ENCODE measurements around the gene PIGL. TPM values are rescaled to one million over a fixed set of nuclear protein-coding genes. Genes with fewer than 3 reads are reported as not detected.
A peak's percentile ranks its signal among the peaks of the same experiment; 100 is the strongest.
"Not testable (repeated sequence)": the region's sequence is repeated elsewhere in the genome, so short reads cannot be mapped to it uniquely, and the experiment has no call there.

PIGL gene
- total and polyA plus RNA-seq, 2 donors = 16.7 to 33.2 TPM

- WGBS = 92% methylated on average over 6 of the region's 6 CpGs
- not testable (repeated sequence) for H3K27ac ChIP-seq (ENCODE audit: low read depth); H3K36me3 ChIP-seq (ENCODE audit: insufficient read depth); H3K4me1 ChIP-seq (ENCODE audit: insufficient read depth); H3K4me3 ChIP-seq (ENCODE audit: low read depth, low read length); DNase-seq (ENCODE audit: extremely low spot score)
These were observed 12.2 kb upstream of the PIGL start for GRCh38 chr17:16204763-16205162.

- no peaks in the 10 kb centered on the region for H3K4me1 ChIP-seq (ENCODE audit: insufficient read depth)
- H3K36me3 ChIP-seq (ENCODE audit: insufficient read depth) = no peaks in the 10 kb centered on the region
- 74% methylated on average over 3 of the region's 3 CpGs for WGBS
- DNase-seq (ENCODE audit: extremely low spot score) = no peak
- no peak overlapping the region for H3K4me3 ChIP-seq (ENCODE audit: low read depth, low read length)
- no peak overlapping the region for H3K27ac ChIP-seq (ENCODE audit: low read depth)
These were observed 5.4 kb upstream of the PIGL start for GRCh38 chr17:16211590-16211989.

GRCh38 chr17:16212793-16213192, 4.2 kb upstream of the PIGL start:
- H3K27ac ChIP-seq (ENCODE audit: low read depth) = no peak overlapping the region
- 88% methylated on average over 6 of the region's 6 CpGs for WGBS
- no peak for DNase-seq (ENCODE audit: extremely low spot score)
- H3K36me3 ChIP-seq (ENCODE audit: insufficient read depth) = no peaks in the 10 kb centered on the region
- H3K4me1 ChIP-seq (ENCODE audit: insufficient read depth) = no peaks in the 10 kb centered on the region
- no peak overlapping the region for H3K4me3 ChIP-seq (ENCODE audit: low read depth, low read length)

- no peaks in the 10 kb centered on the region for H3K4me1 ChIP-seq (ENCODE audit: insufficient read depth)
- no peak for DNase-seq (ENCODE audit: extremely low spot score)
- peak overlapping the region; percentile 97 for H3K27ac ChIP-seq (ENCODE audit: low read depth)
- H3K4me3 ChIP-seq (ENCODE audit: low read depth, low read length) = peak overlapping the region; percentile 99
- 6% methylated on average over 16 of the region's 16 CpGs for WGBS
- H3K36me3 ChIP-seq (ENCODE audit: insufficient read depth) = no peaks in the 10 kb centered on the region
These were observed 2.6 kb upstream of the PIGL start for GRCh38 chr17:16214190-16215001.

- Histone ChIP-seq H3K36me3 (ENCODE audit: insufficient read depth) (no peaks in the 10 kb centered on the region), H3K4me1 (ENCODE audit: insufficient read depth) (no peaks in the 10 kb centered on the region), H3K4me3 (ENCODE audit: low read depth, low read length) (peak overlapping the region; percentile 99), H3K27ac (ENCODE audit: low read depth) (peak overlapping the region; percentile 97)
- DNase-seq (ENCODE audit: extremely low spot score) = no peak
- 1% methylated on average over 27 of the region's 27 CpGs for WGBS
These were observed 2.1 kb upstream of the PIGL start for GRCh38 chr17:16215002-16215272.

DNA sequence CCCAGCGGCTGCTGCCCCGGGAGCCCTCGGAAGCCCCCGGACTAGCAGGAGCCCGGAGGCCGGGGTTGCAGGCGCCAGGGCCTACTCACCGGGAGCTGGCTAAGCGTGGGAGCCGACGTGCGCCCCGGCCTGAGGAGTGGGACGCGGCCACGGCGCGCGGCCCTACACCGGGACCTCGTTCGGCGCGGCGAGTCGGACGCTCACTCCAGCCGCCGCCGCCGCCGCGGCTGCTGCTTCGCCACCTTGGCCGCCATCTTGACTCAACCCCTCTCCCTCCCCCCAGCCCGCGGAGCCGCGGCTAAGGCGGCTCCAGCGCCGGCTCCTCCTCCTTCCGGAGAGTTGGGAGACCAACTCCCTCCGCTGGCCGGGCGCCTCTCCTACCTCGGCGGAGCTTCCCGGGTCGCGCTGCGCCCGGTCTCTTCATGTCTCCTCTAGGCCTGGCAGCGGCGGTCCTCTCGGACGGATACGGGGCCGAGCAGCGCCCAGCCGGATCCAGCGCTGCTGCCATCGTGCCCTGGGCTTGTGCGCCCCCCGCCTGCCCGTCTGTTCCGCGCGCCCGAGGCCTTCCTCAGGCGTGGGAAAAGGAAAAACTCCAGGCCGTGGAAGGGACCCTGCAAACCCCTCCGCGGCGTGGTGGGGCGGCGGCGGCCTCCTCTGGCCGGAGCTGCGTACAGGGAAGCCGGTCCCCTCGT, 1.6 kb upstream of the PIGL start, which contains the start of gene NCOR1:
NCOR1 (minus strand) TSS at position 262 of the 692 bp plus-strand sequence. CDS start 20,965 bp downstream, outside the sequence.
- no peaks in the 10 kb centered on the region for H3K4me1 ChIP-seq (ENCODE audit: insufficient read depth)
- peak within 1 kb of the TSS; percentile 99 for H3K4me3 ChIP-seq (ENCODE audit: low read depth, low read length)
- H3K27ac ChIP-seq (ENCODE audit: low read depth) = peak within 1 kb of the TSS; percentile 97
- peak; percentile 84 for DNase-seq (ENCODE audit: extremely low spot score)
- under 1% methylated on average over 82 of the region's 82 CpGs for WGBS
- H3K36me3 ChIP-seq (ENCODE audit: insufficient read depth) = no peaks in the 10 kb centered on the region

GRCh38 chr17:16215965-16216316, 1.1 kb upstream of the PIGL start:
- 17% methylated on average over 22 of the region's 22 CpGs for WGBS
- H3K27ac ChIP-seq (ENCODE audit: low read depth) = peak overlapping the region; percentile 97
- H3K4me3 ChIP-seq (ENCODE audit: low read depth, low read length) = peak overlapping the region; percentile 99
- no peaks in the 10 kb centered on the region for H3K36me3 ChIP-seq (ENCODE audit: insufficient read depth)
- no peak for DNase-seq (ENCODE audit: extremely low spot score)
- no peaks in the 10 kb centered on the region for H3K4me1 ChIP-seq (ENCODE audit: insufficient read depth)

- 70% methylated on average over 38 of the region's 38 CpGs for WGBS
- peak overlapping the region; percentile 97 for H3K27ac ChIP-seq (ENCODE audit: low read depth)
- DNase-seq (ENCODE audit: extremely low spot score); H3K36me3 ChIP-seq (ENCODE audit: insufficient read depth); H3K4me1 ChIP-seq (ENCODE audit: insufficient read depth): not testable (repeated sequence)
- H3K4me3 ChIP-seq (ENCODE audit: low read depth, low read length) = peak overlapping the region; percentile 99
These were observed 539 bp upstream of the PIGL start for GRCh38 chr17:16216341-16217001.

DNA sequence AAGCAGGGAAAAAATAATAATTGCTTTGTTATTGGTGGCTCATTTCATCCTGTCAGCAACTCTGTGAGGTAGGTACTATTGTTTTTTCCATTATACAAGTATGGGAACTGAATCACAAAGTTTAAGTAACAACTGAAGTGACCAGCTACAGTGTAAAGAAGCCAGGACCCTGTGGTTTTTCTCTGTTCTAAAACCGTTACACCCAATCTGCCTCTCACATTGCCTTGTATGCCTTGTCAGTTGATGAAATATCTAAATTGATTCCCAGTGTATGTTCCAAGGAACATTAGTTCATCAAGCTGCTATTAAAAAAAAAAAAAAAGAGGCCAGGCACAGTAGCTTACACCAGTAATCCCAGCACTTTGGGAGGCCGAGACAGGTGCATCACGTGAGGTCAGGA, 5.4 kb downstream of the PIGL start:
- 96% methylated on average over 3 of the region's 3 CpGs for WGBS
- H3K36me3 ChIP-seq (ENCODE audit: insufficient read depth) = peaks cover 2% of the 10 kb centered on the region
- DNase-seq (ENCODE audit: extremely low spot score) = no peak

DNA sequence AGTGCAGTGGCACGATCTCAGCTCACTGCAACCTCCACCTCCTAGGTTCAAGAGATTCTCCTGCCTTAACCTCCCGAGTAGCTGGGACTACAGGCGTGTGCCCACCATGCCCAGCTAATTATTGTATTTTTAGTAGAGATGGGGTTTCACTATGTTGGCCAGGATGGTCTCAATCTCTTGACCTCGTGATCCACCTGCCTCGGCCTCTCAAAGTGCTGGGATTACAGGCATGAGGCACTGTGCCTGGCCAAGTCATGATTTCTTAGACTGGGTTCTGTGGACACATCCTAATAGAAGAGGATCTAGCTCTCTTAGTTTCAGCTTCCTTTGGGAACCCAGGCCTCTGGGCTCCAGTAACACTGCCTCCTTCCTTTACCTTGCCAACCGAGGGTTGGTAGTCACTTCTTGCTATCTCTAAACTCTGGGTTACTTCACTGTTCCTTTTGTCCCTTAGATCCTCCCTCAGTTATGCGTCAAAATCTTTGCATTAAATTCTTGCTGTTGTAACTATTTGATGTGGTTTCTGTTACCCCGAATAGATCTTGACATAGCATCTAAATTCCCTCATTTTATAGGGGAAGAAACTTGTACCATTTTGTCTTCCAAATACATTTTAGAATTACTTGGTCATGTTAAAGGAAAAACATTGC, 13.0 kb downstream of the PIGL start:
- WGBS = 90% methylated on average over 8 of the region's 8 CpGs
- not testable (repeated sequence) for H3K36me3 ChIP-seq (ENCODE audit: insufficient read depth)

More for the DNA sequence above, 5.4 kb downstream of the PIGL start:
- Histone ChIP-seq H3K27ac (ENCODE audit: low read depth) (no peak overlapping the region), H3K4me3 (ENCODE audit: low read depth, low read length) (no peak overlapping the region), H3K4me1 (ENCODE audit: insufficient read depth) (no peaks in the 10 kb centered on the region)

DNA sequence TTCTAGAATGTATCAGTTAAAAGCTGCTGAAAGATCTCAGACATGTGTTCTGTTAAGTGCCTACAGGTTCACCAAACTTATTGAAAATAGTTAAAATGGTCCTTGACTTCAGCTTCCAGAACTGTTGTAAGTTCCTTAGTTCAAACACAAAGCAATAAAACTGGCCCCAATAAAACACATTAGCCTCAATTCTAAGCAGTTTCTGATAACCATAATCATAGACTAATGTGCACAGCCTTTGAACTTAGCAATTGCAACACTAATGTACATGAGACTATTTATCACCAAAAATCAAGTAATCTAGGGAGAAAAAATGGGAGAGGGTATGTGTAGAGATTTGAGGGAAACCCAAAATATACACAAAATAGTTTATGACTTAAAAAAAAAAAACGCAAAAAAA, 15.4 kb downstream of the PIGL start:
- no peak overlapping the region for H3K27ac ChIP-seq (ENCODE audit: low read depth)
- 92% methylated on average over 1 of the region's 1 CpG for WGBS
- no peak for DNase-seq (ENCODE audit: extremely low spot score)

More for the DNA sequence above, 13.0 kb downstream of the PIGL start:
- not testable (repeated sequence) for DNase-seq (ENCODE audit: extremely low spot score); H3K4me3 ChIP-seq (ENCODE audit: low read depth, low read length); H3K4me1 ChIP-seq (ENCODE audit: insufficient read depth); H3K27ac ChIP-seq (ENCODE audit: low read depth)

GRCh38 chr17:16239931-16240330, 22.9 kb downstream of the PIGL start:
- Histone ChIP-seq H3K36me3 (ENCODE audit: insufficient read depth) (no peaks in the 10 kb centered on the region), H3K27ac (ENCODE audit: low read depth) (no peak overlapping the region), H3K4me1 (ENCODE audit: insufficient read depth) (no peaks in the 10 kb centered on the region), H3K4me3 (ENCODE audit: low read depth, low read length) (no peak overlapping the region)
- no peak for DNase-seq (ENCODE audit: extremely low spot score)
- WGBS = 97% methylated on average over 3 of the region's 3 CpGs

More for the DNA sequence above, 15.4 kb downstream of the PIGL start:
- Histone ChIP-seq H3K4me1 (ENCODE audit: insufficient read depth) (no peaks in the 10 kb centered on the region), H3K36me3 (ENCODE audit: insufficient read depth) (no peaks in the 10 kb centered on the region), H3K4me3 (ENCODE audit: low read depth, low read length) (no peak overlapping the region)

DNA sequence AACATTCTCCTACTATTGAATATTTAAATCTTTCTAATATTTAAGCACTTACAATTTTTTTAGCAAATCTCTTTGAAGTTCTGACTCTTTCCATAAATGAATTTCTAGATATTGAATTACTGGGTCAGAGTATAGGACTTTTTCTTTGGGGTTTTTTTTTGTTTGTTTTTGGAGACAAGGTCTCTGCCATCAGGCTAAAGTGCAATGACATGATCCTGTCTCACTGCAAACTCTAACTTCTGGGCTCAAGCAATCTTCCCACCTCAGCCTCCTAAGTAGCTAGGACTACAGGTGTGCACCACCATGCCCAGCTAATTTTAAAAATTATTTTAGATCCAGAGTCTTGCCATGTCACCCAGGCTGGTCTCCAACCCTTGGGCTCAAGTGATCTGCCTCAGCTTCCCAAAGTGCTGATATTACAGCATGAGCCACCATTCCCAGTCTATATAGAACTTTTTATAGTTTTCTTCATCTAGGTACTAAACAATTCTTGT, 24.9 kb downstream of the PIGL start:
- Histone ChIP-seq H3K36me3 (ENCODE audit: insufficient read depth) (no peaks in the 10 kb centered on the region), H3K27ac (ENCODE audit: low read depth) (no peak overlapping the region), H3K4me1 (ENCODE audit: insufficient read depth) (no peaks in the 10 kb centered on the region), H3K4me3 (ENCODE audit: low read depth, low read length) (no peak overlapping the region)
- no peak for DNase-seq (ENCODE audit: extremely low spot score)

Data from urinary bladder (tissue), 4 donors.